GM21360 (cell line): ENCODE measurements around the gene CSNK2A3.
"Not testable (repeated sequence)": the region's sequence is repeated elsewhere in the genome, so short reads cannot be mapped to it uniquely, and the experiment has no call there.

Experiments used
- ATAC-seq: cut with Tn5 transposase; IDR thresholded peaks from one replicate; pipeline ENCODE4 v1.9.1; 2021; ENCODE audit warnings: mild to moderate bottlenecking, moderate library complexity; ENCODE audit not compliant: unreplicated experiment

Gene CSNK2A3

GRCh38 chr11:11380340-11380739, 27.3 kb upstream of the CSNK2A3 start:
- no peak for ATAC-seq

GRCh38 chr11:11379661-11380060, 26.6 kb upstream of the CSNK2A3 start:
- ATAC-seq: no peak

GRCh38 chr11:11378184-11378940, 25.3 kb upstream of the CSNK2A3 start:
- no peak for ATAC-seq

- ATAC-seq: no peak
These were observed 21.5 kb upstream of the CSNK2A3 start for GRCh38 chr11:11374358-11375148.

- no peak for ATAC-seq
These were observed 20.9 kb upstream of the CSNK2A3 start for GRCh38 chr11:11373934-11374333.

GRCh38 chr11:11372461-11372860, 19.4 kb upstream of the CSNK2A3 start:
- ATAC-seq: no peak

GRCh38 chr11:11370962-11371303, 17.9 kb upstream of the CSNK2A3 start:
- no peak for ATAC-seq

- no peak for ATAC-seq
These were observed 17.4 kb upstream of the CSNK2A3 start for GRCh38 chr11:11370255-11370961.

- ATAC-seq: no peak
These were observed 13.7 kb upstream of the CSNK2A3 start for GRCh38 chr11:11366793-11367192.

- ATAC-seq: no peak
These were observed 10.6 kb upstream of the CSNK2A3 start for GRCh38 chr11:11363674-11364073.

- no peak for ATAC-seq
These were observed 6.6 kb upstream of the CSNK2A3 start for GRCh38 chr11:11359611-11360010.

GRCh38 chr11:11356842-11357241, 3.8 kb upstream of the CSNK2A3 start:
- ATAC-seq: no peak

GRCh38 chr11:11351851-11352250, 1.2 kb downstream of the CSNK2A3 start:
- ATAC-seq: not testable (repeated sequence)

- no peak for ATAC-seq
These were observed 1.9 kb downstream of the CSNK2A3 start for GRCh38 chr11:11351042-11351586.

- no peak for ATAC-seq
These were observed 3.1 kb downstream of the CSNK2A3 start for GRCh38 chr11:11349870-11350337.

GRCh38 chr11:11349106-11349825, 3.8 kb downstream of the CSNK2A3 start:
- no peak for ATAC-seq

- ATAC-seq: no peak
These were observed 4.7 kb downstream of the CSNK2A3 start for GRCh38 chr11:11348303-11348702.

- ATAC-seq: no peak
These were observed 5.5 kb downstream of the CSNK2A3 start for GRCh38 chr11:11347592-11347991.

GRCh38 chr11:11346303-11346702, 6.7 kb downstream of the CSNK2A3 start:
- no peak for ATAC-seq

GRCh38 chr11:11345099-11345498, 8.0 kb downstream of the CSNK2A3 start:
- no peak for ATAC-seq

- no peak for ATAC-seq
These were observed 9.0 kb downstream of the CSNK2A3 start for GRCh38 chr11:11344045-11344444.
